Pons (tissue), 1 donor: ENCODE data around the gene AIG1.
"Not testable (repeated sequence)": the region's sequence is repeated elsewhere in the genome, so short reads cannot be mapped to it uniquely, and the experiment has no call there.

Experiments used
- DNase-seq: peaks from one replicate; pipeline ENCODE4 v3.0.0-alpha.2; 2016; ENCODE audit warnings: low spot score

Gene AIG1

GRCh38 chr6:143233554-143234285 is 173.0 kb downstream of the AIG1 start:
- DNase-seq, result no peak

DNA sequence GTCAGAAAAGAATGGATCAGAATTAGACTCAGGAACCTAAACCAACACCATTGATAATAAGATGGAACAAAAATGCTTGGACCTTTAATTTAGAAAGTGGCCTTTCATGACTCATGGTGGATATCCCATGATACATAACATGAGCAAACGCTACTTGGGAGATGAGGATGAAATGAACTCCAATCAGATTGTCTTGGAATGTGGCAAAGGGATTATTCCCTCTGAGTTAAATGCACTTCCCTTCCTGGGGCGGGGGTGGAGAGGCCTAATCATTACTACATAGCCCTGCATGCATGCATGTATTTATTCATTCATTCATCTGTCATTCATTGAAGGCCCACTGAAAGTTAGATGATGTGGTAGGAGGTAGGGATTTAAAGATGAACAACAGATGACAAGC is 174.0 kb downstream of the AIG1 start:
- no peak for DNase-seq

DNA sequence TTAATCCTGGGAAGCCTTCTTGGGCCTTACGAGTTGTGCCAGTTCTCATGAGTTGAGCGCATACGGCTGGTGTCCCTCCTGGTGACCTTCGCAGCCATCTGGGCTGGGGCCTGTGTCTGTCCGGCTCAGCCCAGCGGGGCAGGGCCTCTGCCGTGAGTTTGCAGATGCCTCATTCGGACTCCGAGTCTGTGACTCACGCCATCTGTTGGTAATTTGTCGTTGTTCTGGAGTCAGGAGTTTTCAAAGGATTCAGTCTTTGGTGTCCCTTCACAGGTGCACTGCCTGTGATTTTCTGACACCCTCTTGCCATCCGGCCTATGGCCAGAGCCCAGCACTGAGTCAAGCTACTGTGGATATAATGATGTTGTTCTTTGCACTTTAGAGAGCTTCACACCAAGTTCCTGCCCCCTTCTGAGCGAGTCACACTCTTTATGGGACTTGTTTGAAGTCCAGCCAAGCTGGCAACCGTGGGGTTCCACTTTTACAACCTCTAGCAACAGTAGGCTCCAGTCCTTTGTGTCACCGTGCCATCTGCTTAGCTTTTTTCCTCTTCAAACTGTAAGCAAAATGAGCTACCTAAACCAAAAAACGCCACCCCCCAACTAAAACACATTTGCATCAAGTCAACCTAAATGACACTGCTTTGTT is 175.6 kb downstream of the AIG1 start:
- DNase-seq, result peak; percentile 40

DNA sequence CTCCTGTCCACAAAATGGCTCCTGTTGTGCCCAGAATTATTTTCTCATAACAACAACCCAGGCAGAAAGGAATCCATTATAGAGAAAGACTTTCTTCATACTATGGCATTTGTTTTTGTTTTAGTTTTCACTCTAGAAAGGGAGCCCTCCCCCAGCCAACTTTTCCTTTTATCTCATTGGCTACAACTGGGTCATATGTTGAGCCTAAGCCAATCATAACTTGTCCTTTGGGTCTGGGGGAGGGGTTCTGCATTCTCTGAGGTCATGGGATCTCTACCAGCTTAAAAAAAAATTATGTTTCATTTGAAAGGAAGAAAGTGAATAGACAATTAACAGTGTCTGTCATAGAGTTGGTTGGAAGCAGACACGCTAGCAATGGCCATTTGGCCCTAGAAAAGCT is 177.6 kb downstream of the AIG1 start:
- DNase-seq, result no peak

- DNase-seq, result no peak
These were observed 180.4 kb downstream of the AIG1 start for GRCh38 chr6:143241111-143241510.

DNA sequence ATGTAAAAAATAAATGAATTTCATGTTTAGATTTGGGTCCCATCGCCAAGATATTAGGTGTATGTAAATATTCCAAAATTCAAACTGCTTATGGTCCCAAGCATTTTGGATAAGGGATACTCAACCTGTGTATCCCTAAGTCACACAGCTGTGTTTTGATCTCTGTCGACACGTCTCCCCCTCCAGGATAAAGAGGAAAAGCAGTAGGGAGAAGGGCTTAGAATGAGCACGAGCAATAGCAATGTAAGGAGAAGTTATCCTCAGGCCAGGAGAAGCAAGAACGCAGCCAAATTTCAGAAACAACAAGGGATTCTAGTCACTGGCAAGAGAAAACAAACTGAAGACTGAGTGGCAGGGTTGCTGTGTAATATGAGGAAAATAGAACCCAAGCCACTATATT is 181.2 kb downstream of the AIG1 start:
- no peak for DNase-seq

DNA sequence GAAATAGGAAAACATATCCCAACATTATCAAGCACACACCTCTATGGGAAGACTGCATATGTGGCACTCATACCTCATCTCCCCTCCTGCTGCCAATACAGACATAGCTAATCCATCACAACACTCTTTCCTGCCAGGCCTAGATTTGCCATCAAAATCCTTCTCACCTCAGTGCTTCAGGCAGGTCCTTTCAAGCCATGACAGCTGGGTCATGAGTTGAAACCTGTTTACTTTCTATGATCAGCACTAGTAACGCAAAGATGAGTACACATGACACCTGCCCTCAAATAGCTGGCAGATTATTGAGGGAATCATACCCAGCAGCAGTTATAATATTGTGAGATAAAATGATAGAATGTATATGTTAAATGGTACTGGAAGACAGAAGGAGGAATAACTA is 183.1 kb downstream of the AIG1 start:
- DNase-seq, result no peak

DNA sequence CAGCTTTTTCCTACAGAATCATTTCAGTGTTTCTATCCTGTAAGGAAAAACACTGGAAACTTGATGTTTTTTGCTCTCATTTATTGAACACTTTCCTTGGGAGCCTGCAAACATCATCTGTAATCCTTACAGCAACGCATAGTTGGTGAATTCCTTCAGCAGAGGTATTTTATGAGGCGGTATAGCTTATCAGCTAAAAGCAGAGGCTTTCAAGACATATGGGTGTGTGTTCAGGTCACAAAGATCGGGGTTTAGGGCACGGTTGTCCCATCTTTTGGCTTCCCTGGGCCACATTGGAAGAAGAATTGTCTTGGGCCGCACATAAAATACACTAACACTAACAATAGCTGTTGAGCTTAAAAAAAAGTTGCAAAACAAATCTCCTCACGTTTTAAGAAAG is 185.0 kb downstream of the AIG1 start:
- DNase-seq, result no peak

GRCh38 chr6:143246166-143246775 is 185.6 kb downstream of the AIG1 start:
- DNase-seq, result not testable (repeated sequence)

GRCh38 chr6:143247586-143247985 is 186.9 kb downstream of the AIG1 start:
- no peak for DNase-seq

GRCh38 chr6:143248359-143248758 is 187.7 kb downstream of the AIG1 start:
- no peak for DNase-seq

DNA sequence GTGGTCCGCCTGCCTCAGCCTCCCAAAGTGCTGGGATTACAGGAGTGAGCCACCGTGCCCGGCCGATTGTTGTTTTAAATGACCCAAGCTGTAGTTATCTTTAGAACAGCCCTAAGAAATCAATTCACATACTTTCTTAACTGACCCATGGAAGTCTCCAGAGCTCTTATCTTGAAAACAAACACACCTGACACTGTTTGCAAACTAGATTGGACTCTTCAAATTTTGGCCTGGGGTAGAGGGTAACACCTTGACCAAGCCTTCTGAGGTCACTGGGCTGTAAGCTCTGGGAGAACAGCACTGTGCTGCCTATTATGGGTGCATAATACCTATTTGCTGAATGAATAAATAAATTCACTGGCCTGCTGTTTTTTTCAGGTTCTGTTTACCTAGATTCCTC is 190.6 kb downstream of the AIG1 start:
- no peak for DNase-seq

- no peak for DNase-seq
These were observed 192.3 kb downstream of the AIG1 start for GRCh38 chr6:143252961-143253360.

- no peak for DNase-seq
These were observed 192.9 kb downstream of the AIG1 start for GRCh38 chr6:143253586-143253985.

DNA sequence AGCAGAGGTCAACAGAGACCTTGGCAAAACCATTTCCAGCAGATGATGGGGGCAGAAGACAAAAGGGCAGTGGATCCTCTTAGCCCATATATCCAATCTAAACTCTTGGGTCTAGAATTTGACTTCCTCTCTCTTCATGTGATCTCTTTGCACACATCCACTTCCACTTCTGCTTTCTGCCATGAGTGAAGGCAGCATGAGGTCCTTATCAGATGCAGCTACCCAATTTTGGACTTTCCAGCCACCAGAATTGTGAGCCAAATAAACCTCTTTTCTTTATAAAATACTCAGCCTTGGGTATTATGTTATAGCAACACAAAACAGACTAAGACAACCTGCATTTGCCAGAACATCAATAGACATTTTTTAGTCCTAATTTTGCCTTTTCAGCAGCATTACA is 198.3 kb downstream of the AIG1 start:
- no peak for DNase-seq

DNA sequence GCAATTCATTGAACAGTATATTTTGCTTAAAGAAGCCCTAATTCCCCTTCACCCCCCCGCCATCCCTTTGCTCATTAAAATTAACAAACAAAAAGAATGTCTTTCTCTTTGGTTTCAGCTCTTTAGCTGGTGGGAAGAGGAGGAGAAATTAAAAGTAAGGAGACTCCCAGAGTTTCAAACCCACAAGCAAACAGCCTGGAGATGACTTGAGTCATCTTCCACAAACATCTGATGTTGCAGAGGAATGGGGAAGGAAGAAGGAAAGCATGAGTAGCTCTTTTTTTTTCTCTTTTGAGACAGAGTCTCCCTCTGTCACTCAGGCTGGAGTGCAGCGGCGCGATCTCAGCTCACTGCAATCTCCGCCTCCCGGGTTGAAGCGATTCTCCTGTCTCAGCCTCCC is 200.2 kb downstream of the AIG1 start:
- DNase-seq, result no peak

DNA sequence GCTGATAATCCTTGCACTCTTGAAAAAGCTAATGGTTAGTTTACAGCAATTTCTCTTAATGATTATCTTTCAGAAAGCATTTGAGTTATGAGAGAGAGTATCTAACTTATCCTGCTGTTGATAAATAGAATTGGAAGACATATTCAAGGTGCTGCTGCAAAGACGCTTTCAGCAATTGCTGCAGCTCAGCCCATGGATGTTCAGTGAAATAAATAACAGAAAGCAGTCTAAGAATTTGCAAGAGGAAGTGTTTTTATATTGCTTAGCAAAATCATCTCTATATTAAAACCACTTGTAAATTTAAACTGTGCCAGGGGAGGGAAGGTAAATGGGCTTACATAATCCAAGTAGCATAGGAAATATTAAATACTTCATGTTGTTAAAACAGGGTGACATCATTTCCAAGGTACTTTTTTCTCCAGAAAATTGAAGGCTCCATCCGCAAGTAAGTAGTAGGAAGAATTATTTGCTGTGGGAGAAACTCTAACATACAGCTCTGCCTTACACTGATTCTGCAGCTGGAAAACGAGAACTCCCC is 201.3 kb downstream of the AIG1 start:
- no peak for DNase-seq

- DNase-seq, result no peak
These were observed 202.2 kb downstream of the AIG1 start for GRCh38 chr6:143262859-143263258.

GRCh38 chr6:143264379-143264778 is 203.7 kb downstream of the AIG1 start:
- no peak for DNase-seq

- no peak for DNase-seq
These were observed 204.5 kb downstream of the AIG1 start for GRCh38 chr6:143264986-143265764.

DNA sequence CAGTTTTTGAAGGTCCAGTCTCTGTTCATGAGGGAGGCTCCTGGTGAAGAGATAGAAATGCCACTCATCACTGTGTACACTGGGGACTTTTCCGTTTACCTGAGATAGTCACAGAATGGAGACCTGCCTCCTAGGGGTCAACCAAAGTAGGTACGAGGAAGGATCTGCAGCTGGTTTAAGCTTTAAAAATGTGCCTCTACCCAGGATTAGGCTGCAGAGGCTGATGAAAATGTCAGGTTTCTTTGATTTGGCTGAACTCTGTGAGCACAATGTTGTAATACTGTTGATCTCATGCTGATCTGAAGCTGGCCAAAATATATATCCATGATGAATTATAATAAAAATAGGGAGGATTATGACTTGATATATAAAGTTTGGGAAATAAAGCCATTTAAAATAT is 207.1 kb downstream of the AIG1 start:
- no peak for DNase-seq

- DNase-seq, result no peak
These were observed 207.8 kb downstream of the AIG1 start for GRCh38 chr6:143268439-143268838.
